ENCODE measurements around the gene SLC6A9.

Gene SLC6A9

DNA sequence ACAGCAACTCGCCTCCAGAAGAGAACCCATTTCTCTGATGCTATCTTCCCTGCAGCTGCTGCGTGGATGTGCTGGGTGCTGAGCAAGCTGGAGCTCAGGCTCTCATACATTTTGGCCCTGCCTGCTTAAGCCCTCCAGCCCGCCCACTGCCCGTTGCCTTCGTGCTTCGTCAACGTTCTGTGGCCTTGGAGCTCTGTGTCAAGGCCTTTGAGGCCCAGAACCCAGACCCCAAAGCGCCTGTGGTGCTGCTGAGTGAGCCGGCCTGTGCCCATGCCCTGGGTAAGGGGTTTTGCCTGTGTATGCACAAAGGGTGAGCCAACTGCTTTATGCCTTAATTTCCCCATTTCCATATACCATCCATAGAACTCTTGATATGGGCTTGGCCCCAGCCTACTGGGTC lies 60.4 kb downstream of the SLC6A9 start:
- TF ChIP-seq TAF1 (IDR thresholded peaks at IDR 0.05; ENCODE audit: low read depth) (no peak), EGR1 (IDR thresholded peaks at IDR 0.05) (no peak), YY1 (IDR thresholded peaks at IDR 0.05; ENCODE audit: low read depth) (no peak)
- TF ChIP-seq, protein P1, sequence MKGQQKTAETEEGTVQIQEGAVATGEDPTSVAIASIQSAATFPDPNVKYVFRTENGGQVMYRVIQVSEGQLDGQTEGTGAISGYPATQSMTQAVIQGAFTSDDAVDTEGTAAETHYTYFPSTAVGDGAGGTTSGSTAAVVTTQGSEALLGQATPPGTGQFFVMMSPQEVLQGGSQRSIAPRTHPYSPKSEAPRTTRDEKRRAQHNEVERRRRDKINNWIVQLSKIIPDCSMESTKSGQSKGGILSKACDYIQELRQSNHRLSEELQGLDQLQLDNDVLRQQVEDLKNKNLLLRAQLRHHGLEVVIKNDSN (IDR thresholded peaks at IDR 0.05): no peak
- TF ChIP-seq, protein P2, sequence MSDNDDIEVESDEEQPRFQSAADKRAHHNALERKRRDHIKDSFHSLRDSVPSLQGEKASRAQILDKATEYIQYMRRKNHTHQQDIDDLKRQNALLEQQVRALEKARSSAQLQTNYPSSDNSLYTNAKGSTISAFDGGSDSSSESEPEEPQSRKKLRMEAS (IDR thresholded peaks at IDR 0.05): no peak

DNA sequence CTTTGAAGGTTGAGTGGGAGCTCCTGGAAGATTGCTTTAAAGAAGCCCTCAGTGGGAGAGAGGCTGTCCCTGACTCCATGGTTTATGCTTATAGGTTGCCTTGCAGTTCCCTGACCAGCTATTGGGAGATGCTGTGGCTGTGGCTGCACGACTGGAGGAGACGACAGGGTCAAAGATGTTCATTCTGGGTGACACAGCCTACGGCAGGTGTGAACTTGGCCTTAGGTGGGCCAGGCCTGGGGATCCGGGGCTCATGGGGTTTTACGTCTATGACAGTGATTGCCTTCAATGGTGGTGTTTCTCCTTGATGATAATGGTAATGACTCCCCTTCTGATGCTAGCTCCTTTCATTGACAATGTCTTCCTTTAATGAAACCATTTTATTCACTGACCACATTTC lies 60.8 kb downstream of the SLC6A9 start:
- no peak for TF ChIP-seq EP300 (IDR thresholded peaks at IDR 0.05; ENCODE audit: borderline replicate concordance)
- TF ChIP-seq TCF12 (IDR thresholded peaks at IDR 0.05; ENCODE audit: low read depth): no peak
- no peak for TF ChIP-seq NFIC (IDR thresholded peaks at IDR 0.05)
- no peak for TF ChIP-seq RAD21 (IDR thresholded peaks at IDR 0.05; ENCODE audit: low read depth)
- TF ChIP-seq, protein P2 (IDR thresholded peaks at IDR 0.05): no peak
- no peak for TF ChIP-seq ZBTB7A (IDR thresholded peaks at IDR 0.05; ENCODE audit: low read depth)
- TF ChIP-seq EGR1 (IDR thresholded peaks at IDR 0.05): no peak
- no peak for TF ChIP-seq TEAD4 (IDR thresholded peaks at IDR 0.05)
- no peak for TF ChIP-seq CREB1 (IDR thresholded peaks at IDR 0.05; ENCODE audit: low read depth)
- no peak for TF ChIP-seq FOXM1 (IDR thresholded peaks at IDR 0.05; ENCODE audit: borderline replicate concordance, low read depth)
- no peak for TF ChIP-seq CEBPB (IDR thresholded peaks at IDR 0.05)
- TF ChIP-seq TAF1 (IDR thresholded peaks at IDR 0.05; ENCODE audit: low read depth): no peak
- TF ChIP-seq, protein P1 (IDR thresholded peaks at IDR 0.05): no peak
- no peak for TF ChIP-seq YY1 (IDR thresholded peaks at IDR 0.05; ENCODE audit: low read depth)
- TF ChIP-seq, protein P3, sequence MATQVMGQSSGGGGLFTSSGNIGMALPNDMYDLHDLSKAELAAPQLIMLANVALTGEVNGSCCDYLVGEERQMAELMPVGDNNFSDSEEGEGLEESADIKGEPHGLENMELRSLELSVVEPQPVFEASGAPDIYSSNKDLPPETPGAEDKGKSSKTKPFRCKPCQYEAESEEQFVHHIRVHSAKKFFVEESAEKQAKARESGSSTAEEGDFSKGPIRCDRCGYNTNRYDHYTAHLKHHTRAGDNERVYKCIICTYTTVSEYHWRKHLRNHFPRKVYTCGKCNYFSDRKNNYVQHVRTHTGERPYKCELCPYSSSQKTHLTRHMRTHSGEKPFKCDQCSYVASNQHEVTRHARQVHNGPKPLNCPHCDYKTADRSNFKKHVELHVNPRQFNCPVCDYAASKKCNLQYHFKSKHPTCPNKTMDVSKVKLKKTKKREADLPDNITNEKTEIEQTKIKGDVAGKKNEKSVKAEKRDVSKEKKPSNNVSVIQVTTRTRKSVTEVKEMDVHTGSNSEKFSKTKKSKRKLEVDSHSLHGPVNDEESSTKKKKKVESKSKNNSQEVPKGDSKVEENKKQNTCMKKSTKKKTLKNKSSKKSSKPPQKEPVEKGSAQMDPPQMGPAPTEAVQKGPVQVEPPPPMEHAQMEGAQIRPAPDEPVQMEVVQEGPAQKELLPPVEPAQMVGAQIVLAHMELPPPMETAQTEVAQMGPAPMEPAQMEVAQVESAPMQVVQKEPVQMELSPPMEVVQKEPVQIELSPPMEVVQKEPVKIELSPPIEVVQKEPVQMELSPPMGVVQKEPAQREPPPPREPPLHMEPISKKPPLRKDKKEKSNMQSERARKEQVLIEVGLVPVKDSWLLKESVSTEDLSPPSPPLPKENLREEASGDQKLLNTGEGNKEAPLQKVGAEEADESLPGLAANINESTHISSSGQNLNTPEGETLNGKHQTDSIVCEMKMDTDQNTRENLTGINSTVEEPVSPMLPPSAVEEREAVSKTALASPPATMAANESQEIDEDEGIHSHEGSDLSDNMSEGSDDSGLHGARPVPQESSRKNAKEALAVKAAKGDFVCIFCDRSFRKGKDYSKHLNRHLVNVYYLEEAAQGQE (IDR thresholded peaks at IDR 0.05; ENCODE audit: low read depth): no peak

DNA sequence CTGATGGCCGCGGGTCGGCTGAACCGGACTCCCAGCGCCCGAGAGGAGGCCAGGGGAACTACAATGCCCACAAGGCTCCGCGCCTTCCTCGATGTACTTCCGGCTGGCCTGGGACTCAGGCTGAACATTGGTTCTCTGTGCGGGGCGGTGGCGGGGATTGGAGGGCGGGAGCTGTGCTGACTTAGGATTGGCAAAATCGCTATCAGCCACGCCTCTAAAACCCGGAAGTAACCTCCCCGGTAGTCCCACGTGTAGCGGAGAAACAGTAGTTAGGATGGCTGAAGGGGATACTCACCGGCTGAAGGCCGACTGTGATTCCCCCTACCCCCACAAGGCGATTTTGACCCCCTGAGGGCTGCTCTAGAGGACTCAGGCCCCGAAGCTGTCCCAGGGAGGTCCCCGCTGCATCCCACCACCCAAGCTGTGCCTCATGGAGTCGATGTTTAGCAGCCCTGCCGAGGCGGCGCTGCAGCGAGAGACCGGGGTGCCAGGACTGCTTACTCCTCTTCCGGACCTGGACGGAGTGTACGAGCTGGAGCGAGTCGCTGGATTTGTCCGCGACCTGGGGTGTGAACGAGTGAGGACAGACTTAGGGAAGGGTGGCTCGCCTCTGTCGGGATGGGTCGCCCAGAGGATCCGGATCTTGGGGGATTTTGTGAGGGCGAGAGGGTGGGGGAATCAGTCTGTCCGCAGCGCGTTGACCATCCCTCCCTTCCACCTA lies 61.4 kb downstream of the SLC6A9 start, which contains the start of gene DPH2:
TSS of gene DPH2 (plus strand) at position 265 of the 721 bp plus-strand sequence. CDS start at position 431, 166 bp downstream.
- TF ChIP-seq EP300 (IDR thresholded peaks at IDR 0.05; ENCODE audit: borderline replicate concordance) (no peak), YY1 (IDR thresholded peaks at IDR 0.05; ENCODE audit: low read depth) (peak; percentile 58), TAF1 (IDR thresholded peaks at IDR 0.05; ENCODE audit: low read depth) (peak; percentile 36), EGR1 (IDR thresholded peaks at IDR 0.05) (no peak), ZBTB7A (IDR thresholded peaks at IDR 0.05; ENCODE audit: low read depth) (no peak), CEBPB (IDR thresholded peaks at IDR 0.05) (no peak)
- TF ChIP-seq, protein P2 (IDR thresholded peaks at IDR 0.05): peak; percentile 94
- TF ChIP-seq, protein P1 (IDR thresholded peaks at IDR 0.05): peak; percentile 91
- TF ChIP-seq, protein P3 (IDR thresholded peaks at IDR 0.05; ENCODE audit: low read depth): no peak

DNA sequence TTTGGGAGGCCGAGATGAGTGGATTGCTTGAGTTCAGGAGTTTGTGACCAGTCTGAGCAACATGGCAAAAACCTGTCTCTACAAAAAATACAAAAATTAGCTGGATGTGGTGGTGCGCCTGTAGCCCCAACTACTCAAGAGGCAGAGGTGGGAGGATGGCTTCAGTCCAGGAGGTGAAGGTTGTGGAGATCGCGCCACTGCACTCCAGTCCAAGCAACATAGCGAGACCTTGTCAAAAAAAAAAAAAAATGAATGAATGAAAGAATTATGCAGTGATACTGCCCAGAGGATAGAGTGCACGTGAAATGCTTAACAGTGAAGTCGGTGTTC lies 61.9 kb downstream of the SLC6A9 start:
- TF ChIP-seq, protein P2 (IDR thresholded peaks at IDR 0.05): no peak
- TF ChIP-seq, protein P1 (IDR thresholded peaks at IDR 0.05): no peak
- no peak for TF ChIP-seq CEBPB (IDR thresholded peaks at IDR 0.05)
- no peak for TF ChIP-seq NFIC (IDR thresholded peaks at IDR 0.05)
- no peak for TF ChIP-seq TAF1 (IDR thresholded peaks at IDR 0.05; ENCODE audit: low read depth)
- TF ChIP-seq, protein P3 (IDR thresholded peaks at IDR 0.05; ENCODE audit: low read depth): no peak
- TF ChIP-seq EP300 (IDR thresholded peaks at IDR 0.05; ENCODE audit: borderline replicate concordance): no peak
